ENCODE data around the gene ACKR4.

- TF ChIP-seq EZH2phosphoT487 (IDR thresholded peaks at IDR 0.05; ENCODE audit: insufficient read depth, low read depth) (no peak), EZH2 (IDR thresholded peaks at IDR 0.05; ENCODE audit: insufficient read depth, poor library complexity, severe bottlenecking) (no peak)
Measured at GRCh38 chr3:132622148-132622547, 25.1 kb downstream of the ACKR4 start.
